NCI-H146 treated with DMSO at 0.1 percent for 48 hours (cell line): ENCODE data around the gene MORF4L1.
"Not testable (repeated sequence)": the region's sequence is repeated elsewhere in the genome, so short reads cannot be mapped to it uniquely, and the experiment has no call there.

Experiments used
- DNase-seq: peaks from one replicate; lab custom pipeline; 2025; ENCODE audit not compliant: unreplicated experiment; lab: John Stamatoyannopoulos, UW

MORF4L1 gene

DNA sequence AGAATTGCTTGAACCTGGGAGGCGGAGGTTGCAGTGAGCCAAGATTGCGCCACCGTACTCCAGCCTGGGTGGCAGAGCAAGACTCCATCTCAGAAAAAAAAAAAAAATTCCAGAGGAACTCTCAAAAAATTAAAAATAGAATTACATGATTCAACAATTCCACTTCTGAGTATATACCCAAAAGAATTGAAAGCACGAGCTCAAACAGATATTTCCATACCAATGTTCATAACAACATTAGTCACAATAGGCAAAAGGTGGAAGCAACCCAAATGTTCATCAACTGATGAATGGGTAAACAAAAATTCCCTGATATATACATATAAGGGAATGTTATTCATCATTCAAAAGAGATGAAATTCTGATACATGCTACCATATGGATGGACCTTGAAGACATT is 16.9 kb upstream of the MORF4L1 start:
- DNase-seq = no peak

DNA sequence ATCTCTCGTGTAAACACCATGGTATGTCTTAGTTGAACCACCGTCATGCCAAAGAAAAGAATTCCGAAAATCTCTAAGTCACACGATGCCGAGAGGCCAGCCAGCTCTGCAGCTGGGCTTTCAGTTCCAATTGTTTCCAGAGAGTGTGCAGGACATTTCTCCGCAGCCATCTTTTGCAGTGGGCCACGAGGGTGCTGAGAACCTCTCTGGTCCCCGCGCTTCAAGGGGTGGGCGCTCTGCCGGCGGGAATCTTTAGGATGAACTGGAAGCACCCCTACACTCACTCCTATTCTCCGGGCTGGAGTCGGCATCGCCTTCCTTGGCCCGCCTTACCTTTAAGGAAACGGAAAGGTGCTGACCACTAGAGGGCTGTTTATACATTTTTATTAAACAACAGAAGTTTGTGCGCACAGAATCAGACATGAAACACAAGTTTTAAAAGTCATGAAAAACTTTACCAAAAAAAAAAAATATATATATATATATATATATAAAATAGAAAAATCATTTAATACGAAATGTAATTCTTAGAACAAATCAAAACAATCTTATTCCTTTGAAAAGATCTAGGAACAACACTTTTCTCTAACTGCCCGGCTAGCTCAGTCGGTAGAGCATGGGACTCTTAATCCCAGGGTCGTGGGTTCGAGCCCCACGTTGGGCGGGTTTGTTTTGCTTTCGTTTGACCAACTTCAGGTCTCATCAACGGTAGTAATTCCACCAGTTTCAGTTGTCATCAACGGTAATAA is 12.5 kb upstream of the MORF4L1 start:
- peak; percentile 82 for DNase-seq

DNA sequence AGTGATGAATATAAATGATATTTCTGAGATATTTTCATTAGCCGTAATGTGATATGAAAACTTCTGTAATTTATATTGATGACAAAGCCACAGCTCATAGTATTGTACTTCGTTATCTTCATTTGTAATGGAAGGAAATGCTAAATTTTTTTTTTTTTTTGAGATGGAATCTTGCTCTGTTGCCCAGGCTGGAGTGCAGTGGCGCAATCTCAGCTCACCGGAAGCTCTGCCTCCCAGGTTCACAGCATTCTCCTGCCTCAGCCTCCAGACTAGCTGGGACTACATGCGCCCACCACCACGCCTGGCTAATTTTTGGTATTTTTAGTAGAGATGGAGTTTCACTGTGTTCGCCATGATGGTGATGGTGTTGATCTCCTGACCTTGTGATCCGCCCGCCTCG is 7.1 kb upstream of the MORF4L1 start:
- not testable (repeated sequence) for DNase-seq

- DNase-seq = not testable (repeated sequence)
Observed at GRCh38 chr15:78866031-78866430, 6.7 kb upstream of the MORF4L1 start.

- no peak for DNase-seq
Observed at GRCh38 chr15:78866803-78867202, 5.9 kb upstream of the MORF4L1 start.

- DNase-seq = no peak
Observed at GRCh38 chr15:78868366-78868765, 4.3 kb upstream of the MORF4L1 start.

DNA sequence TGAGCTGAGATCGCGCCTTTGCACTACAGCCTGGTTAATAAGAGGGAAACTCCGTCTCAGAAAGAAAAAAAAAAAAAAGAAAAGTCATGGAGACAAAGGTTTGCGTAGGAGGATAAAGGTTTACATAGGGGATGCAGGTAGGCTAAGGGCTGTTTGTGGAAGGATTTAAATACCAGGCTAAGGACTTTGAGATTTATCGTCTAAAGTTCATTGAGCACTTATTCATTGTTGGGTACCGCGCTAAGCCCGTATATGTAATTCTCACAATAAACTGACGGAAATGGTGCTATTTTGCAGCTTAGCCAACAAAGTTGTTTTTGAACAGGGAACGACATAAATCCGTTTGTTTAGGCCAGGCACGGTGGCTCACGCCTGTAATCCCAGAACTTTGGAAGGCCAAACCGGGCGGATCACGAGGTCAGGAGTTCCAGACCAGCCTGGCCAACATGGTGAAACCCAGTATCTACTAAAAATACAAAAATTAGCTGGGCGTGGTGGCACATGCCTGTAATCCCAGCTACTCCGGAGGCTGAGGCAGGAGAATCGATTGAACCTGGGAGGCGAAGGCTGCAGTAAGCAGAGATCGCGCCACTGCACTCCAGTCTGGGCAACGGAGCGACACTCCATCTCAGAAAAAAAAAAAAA is 1.1 kb upstream of the MORF4L1 start:
- DNase-seq = not testable (repeated sequence)

- peak; percentile 74 for DNase-seq
Observed at GRCh38 chr15:78872972-78873792, 492 bp downstream of the MORF4L1 start.

DNA sequence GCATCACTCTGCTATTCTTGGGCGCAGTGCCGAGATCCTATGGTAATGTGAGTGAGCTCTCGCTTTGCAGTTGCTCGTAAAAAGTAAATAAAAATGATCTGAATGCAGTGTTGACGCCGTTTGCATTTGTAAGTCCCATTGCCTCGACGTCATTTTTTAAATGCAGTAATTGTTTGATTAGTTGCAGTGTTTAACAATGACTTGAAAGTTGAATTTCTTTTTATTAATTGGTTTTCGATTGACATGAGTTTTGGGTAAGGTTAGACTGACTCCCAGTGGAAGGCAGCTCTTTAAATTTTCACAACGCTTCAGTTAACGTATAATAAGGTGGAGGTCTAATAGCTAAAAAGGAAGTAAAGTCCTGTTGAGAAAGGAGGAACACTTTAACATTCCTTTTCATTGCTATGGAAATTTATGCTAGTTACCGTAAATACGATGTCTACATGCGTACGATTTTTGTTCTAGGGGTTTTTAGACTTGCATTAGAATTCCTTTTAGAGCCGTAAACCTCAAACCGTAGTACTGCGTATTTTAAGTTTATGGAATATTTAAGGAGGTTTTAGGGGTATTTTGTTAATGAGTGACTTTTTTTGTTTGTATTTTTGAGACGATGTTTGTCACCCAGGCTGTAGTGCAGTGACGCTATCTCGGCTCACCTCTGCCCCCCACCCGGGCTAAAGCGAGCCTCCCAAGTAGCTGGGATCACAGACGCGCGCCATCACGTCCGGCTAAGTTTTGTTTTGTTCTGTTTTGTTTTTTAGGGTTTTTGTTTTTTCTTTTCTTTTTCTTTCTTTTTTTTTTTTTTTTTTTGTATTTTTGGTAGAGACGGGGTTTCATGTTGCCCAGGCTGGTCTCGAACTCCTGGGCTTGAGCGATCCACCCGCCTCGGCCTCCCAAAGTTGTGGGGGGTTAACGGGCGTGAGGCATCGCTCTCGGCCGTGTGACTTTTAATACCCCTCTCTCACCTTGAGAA is 1.4 kb downstream of the MORF4L1 start:
- no peak for DNase-seq

- DNase-seq = no peak
Observed at GRCh38 chr15:78875107-78875914, 2.6 kb downstream of the MORF4L1 start.

DNA sequence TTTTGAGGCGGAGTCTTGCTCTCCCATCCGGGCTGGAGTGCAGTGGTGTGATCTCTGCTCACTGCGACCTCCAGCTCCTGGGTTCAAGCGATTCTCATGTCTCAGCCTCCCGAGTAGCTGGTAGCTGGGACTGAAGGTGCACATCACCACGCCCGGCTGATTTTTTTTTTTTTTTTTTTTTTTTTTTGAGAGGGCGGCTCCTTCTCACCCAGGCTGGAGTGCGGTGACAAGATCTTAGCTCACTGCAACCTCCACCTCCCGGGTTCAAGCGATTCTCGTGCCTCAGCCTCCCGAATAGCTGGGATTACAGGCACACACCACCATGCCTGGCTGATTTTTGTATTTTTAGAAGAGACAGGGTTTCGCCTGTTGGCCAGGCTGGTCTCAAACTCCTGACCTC is 4.3 kb downstream of the MORF4L1 start:
- not testable (repeated sequence) for DNase-seq

DNA sequence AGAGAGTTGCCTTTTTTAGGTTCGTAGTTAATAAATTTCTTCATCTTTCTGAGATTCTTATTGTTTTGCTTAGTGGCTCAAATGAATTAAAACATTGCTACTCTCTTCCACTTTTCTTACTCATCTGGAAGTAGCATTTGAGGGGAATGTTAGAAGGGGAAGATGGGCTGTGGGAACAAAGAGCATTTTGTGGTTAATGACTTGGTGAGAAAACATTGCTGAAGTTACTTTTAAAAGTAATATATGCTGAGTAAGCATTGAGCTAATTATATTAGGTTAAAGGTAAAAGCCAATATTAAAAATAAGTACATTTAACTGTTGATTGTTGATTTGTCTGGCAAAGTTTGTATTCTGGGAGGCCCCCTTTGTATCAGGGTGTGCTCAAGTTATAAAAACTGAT is 5.7 kb downstream of the MORF4L1 start:
- DNase-seq = no peak

- DNase-seq = no peak
Observed at GRCh38 chr15:78879517-78880241, 7.0 kb downstream of the MORF4L1 start.

- DNase-seq = no peak
Observed at GRCh38 chr15:78880242-78880533, 7.5 kb downstream of the MORF4L1 start.

DNA sequence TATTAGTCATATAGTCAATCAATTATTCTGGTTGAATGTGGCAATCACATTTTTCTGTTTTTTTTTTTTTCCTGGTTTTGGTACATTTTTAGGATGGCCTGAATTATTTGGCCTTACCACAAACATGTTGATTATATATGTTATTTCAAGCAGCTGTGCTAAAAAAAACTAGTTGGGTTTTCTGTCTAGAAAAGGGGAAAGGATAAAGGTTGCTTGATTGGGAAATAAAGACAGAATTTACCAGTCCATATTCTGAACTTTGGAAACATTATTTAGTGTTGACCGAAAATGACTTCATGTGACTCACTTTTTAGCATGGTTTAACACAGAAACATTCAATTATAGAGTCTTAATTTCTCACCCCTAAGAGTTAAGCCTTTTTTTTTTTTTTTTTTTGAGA is 8.1 kb downstream of the MORF4L1 start:
- DNase-seq = no peak

- no peak for DNase-seq
Observed at GRCh38 chr15:78881681-78882080, 9.0 kb downstream of the MORF4L1 start.

DNA sequence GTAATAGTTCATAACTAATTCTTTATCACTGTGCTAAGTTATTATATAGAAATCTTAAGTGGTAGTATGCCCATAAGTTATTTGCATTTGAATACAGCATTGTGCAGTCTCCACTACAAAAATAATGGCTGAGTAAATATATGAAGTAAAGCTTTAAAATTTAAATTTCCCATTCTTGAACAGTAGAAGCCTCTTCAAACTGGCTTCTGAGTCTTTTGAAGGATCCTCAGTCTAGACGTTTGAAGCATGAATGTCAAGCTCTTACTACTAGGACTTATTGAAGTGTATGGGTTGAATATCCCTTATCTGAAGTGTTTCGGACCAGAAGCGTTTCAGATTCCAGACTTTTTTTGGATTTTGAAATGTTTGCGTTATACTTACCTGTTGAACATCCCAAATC is 16.3 kb downstream of the MORF4L1 start:
- no peak for DNase-seq

GRCh38 chr15:78893538-78893937 is 20.8 kb downstream of the MORF4L1 start:
- no peak for DNase-seq

GRCh38 chr15:78895471-78895870 is 22.8 kb downstream of the MORF4L1 start:
- DNase-seq = no peak
